ENCODE results near the gene AHCYL2. TPM values are rescaled to one million over a fixed set of nuclear protein-coding genes. Genes with fewer than 3 reads are reported as not detected.

The AHCYL2 gene
- total RNA-seq, 1 experiment from 2014 or later, result 30.1 TPM

GRCh38 chr7:129412501-129412900, 187.7 kb downstream of the AHCYL2 start:
- no peak for DNase-seq (ENCODE audit: low read depth, low spot score)
- in situ Hi-C loops (cut with HindIII; ENCODE audit: low pct_unique_long_range_greater_than_20kb, low sequenced_read_pairs), result no loop called here

GRCh38 chr7:129417073-129417472, 192.2 kb downstream of the AHCYL2 start:
- in situ Hi-C loops (cut with HindIII; ENCODE audit: low pct_unique_long_range_greater_than_20kb, low sequenced_read_pairs), result no loop called here
- DNase-seq (ENCODE audit: low read depth, low spot score), result peak; percentile 99

GRCh38 chr7:129421717-129422250, 197.0 kb downstream of the AHCYL2 start:
- in situ Hi-C loops (cut with HindIII; ENCODE audit: low pct_unique_long_range_greater_than_20kb, low sequenced_read_pairs), result no loop called here
- DNase-seq (ENCODE audit: low read depth, low spot score), result peak; percentile 24

GRCh38 chr7:129422727-129423126, 197.9 kb downstream of the AHCYL2 start:
- in situ Hi-C loops (cut with HindIII; ENCODE audit: low pct_unique_long_range_greater_than_20kb, low sequenced_read_pairs), result no loop called here
- no peak for DNase-seq (ENCODE audit: low read depth, low spot score)

GRCh38 chr7:129423700-129424410, 199.0 kb downstream of the AHCYL2 start:
- DNase-seq (ENCODE audit: low read depth, low spot score), result no peak
- in situ Hi-C loops (cut with HindIII; ENCODE audit: low pct_unique_long_range_greater_than_20kb, low sequenced_read_pairs), result no loop called here

GRCh38 chr7:129426482-129426881, 201.7 kb downstream of the AHCYL2 start:
- DNase-seq (ENCODE audit: low read depth, low spot score), result no peak
- in situ Hi-C loops (cut with HindIII; ENCODE audit: low pct_unique_long_range_greater_than_20kb, low sequenced_read_pairs), result no loop called here

GRCh38 chr7:129427526-129428045, 202.8 kb downstream of the AHCYL2 start:
- in situ Hi-C loops (cut with HindIII; ENCODE audit: low pct_unique_long_range_greater_than_20kb, low sequenced_read_pairs), result no loop called here
- DNase-seq (ENCODE audit: low read depth, low spot score), result no peak

- no peak for DNase-seq (ENCODE audit: low read depth, low spot score)
- in situ Hi-C loops (cut with HindIII; ENCODE audit: low pct_unique_long_range_greater_than_20kb, low sequenced_read_pairs), result no loop called here
Observed at GRCh38 chr7:129431911-129432643, 207.2 kb downstream of the AHCYL2 start.

- peak; percentile 84 for DNase-seq (ENCODE audit: low read depth, low spot score)
- in situ Hi-C loops (cut with HindIII; ENCODE audit: low pct_unique_long_range_greater_than_20kb, low sequenced_read_pairs), result no loop called here
Observed at GRCh38 chr7:129433847-129434674, 209.2 kb downstream of the AHCYL2 start, which contains the start of gene STRIP2. Gene STRIP2 (plus strand): TSS chr7:129434432. CDS start chr7:129434473, 41 bp downstream.

- in situ Hi-C loops (cut with HindIII; ENCODE audit: low pct_unique_long_range_greater_than_20kb, low sequenced_read_pairs), result no loop called here
- peak; percentile 27 for DNase-seq (ENCODE audit: low read depth, low spot score)
Observed at GRCh38 chr7:129434675-129435318, 210.0 kb downstream of the AHCYL2 start.

GRCh38 chr7:129435414-129435829, 210.6 kb downstream of the AHCYL2 start:
- in situ Hi-C loops (cut with HindIII; ENCODE audit: low pct_unique_long_range_greater_than_20kb, low sequenced_read_pairs), result no loop called here
- DNase-seq (ENCODE audit: low read depth, low spot score), result no peak

GRCh38 chr7:129436335-129436923, 211.6 kb downstream of the AHCYL2 start:
- in situ Hi-C loops (cut with HindIII; ENCODE audit: low pct_unique_long_range_greater_than_20kb, low sequenced_read_pairs), result no loop called here

GRCh38 chr7:129437190-129437589, 212.4 kb downstream of the AHCYL2 start:
- in situ Hi-C loops (cut with HindIII; ENCODE audit: low pct_unique_long_range_greater_than_20kb, low sequenced_read_pairs), result no loop called here
- no peak for DNase-seq (ENCODE audit: low read depth, low spot score)

More at GRCh38 chr7:129436335-129436923, 211.6 kb downstream of the AHCYL2 start:
- DNase-seq (ENCODE audit: low read depth, low spot score), result no peak

GRCh38 chr7:129438281-129438838, 213.5 kb downstream of the AHCYL2 start:
- in situ Hi-C loops (cut with HindIII; ENCODE audit: low pct_unique_long_range_greater_than_20kb, low sequenced_read_pairs), result no loop called here
- DNase-seq (ENCODE audit: low read depth, low spot score), result no peak

GRCh38 chr7:129438839-129439651, 214.2 kb downstream of the AHCYL2 start:
- peak; percentile 71 for DNase-seq (ENCODE audit: low read depth, low spot score)
- in situ Hi-C loops (cut with HindIII; ENCODE audit: low pct_unique_long_range_greater_than_20kb, low sequenced_read_pairs), result no loop called here
